GM23338 (cell line): ENCODE results near the gene TWIST2. TPM values are rescaled to one million over a fixed set of nuclear protein-coding genes. Genes with fewer than 3 reads are reported as not detected.

ENCODE experiments used
- ATAC-seq: fragments of 200-7000 bp; cut with Tn5 transposase; 3 replicates; pipeline ENCODE4 v1.9.1; 2020
- DNase-seq: peaks from one replicate; pipeline ENCODE4 v3.0.0-alpha.2; 2015; ENCODE audit warnings: low spot score
- H2AFZ ChIP-seq: fragments of 200-600 bp; sonication (generic); 2 replicates; pipeline ENCODE4 v1.8.0; 2016; ENCODE audit warnings: antibody characterized with exemption, mild to moderate bottlenecking, moderate library complexity
- H3F3A ChIP-seq: fragments of 200-600 bp; sonication (generic); replicated peaks from 2 replicates; pipeline ENCODE4 v1.8.0; 2017; ENCODE audit warnings: antibody characterized with exemption, mixed run types, low read depth
- H3K27ac ChIP-seq: fragments of 200-600 bp; sonication (generic); 2 replicates; pipeline ENCODE4 v1.6.1; 2016; ENCODE audit warnings: low read depth
- H3K27me3 ChIP-seq: fragments of 200-600 bp; sonication (generic); 2 replicates; pipeline ENCODE4 v1.8.0; 2016; ENCODE audit warnings: mild to moderate bottlenecking, mixed run types, moderate library complexity; ENCODE audit not compliant: insufficient read depth
- H3K36me3 ChIP-seq: fragments of 200-600 bp; sonication (generic); 2 replicates; pipeline ENCODE4 v1.8.0; 2016; ENCODE audit warnings: mild to moderate bottlenecking; ENCODE audit not compliant: insufficient read depth
- H3K4me1 ChIP-seq: fragments of 200-600 bp; sonication (generic); 2 replicates; pipeline ENCODE4 v1.8.0; 2016; ENCODE audit warnings: mild to moderate bottlenecking, moderate library complexity; ENCODE audit not compliant: insufficient read depth
- H3K4me2 ChIP-seq: fragments of 200-600 bp; sonication (generic); 2 replicates; pipeline ENCODE4 v1.7.1; 2017; ENCODE audit warnings: mixed run types
- H3K4me3 ChIP-seq: fragments of 200-600 bp; sonication (generic); 2 replicates; pipeline ENCODE4 v1.6.1; 2016; ENCODE audit warnings: mixed run types
- H3K79me2 ChIP-seq: fragments of 200-600 bp; sonication (generic); replicated peaks from 2 replicates; pipeline ENCODE4 v1.8.0; 2017; ENCODE audit warnings: mild to moderate bottlenecking; ENCODE audit not compliant: insufficient read depth
- H3K9me2 ChIP-seq: fragments of 200-600 bp; sonication (generic); 2 replicates; pipeline ENCODE4 v1.8.0; 2017; ENCODE audit not compliant: insufficient read depth
- H4K20me1 ChIP-seq: fragments of 200-600 bp; sonication (generic); replicated peaks from 2 replicates; pipeline ENCODE4 v1.8.0; 2017; ENCODE audit warnings: mild to moderate bottlenecking; ENCODE audit not compliant: insufficient read depth
- H3K27ac Mint-ChIP-seq: 2 replicates; pipeline ENCODE4 v1.8.0; 2020; ENCODE audit warnings: inconsistent platforms, mild to moderate bottlenecking, moderate library complexity, mixed read lengths
- H3K27me3 Mint-ChIP-seq: 3 replicates; pipeline ENCODE4 v1.8.0; 2022; ENCODE audit warnings: low read depth, mild to moderate bottlenecking, moderate library complexity, mixed read lengths, inconsistent platforms; ENCODE audit not compliant: insufficient read depth, poor library complexity
- H3K36me3 Mint-ChIP-seq: 3 replicates; pipeline ENCODE4 v1.8.0; 2021; ENCODE audit warnings: low read depth, mild to moderate bottlenecking, inconsistent platforms, moderate library complexity, mixed read lengths
- H3K4me1 Mint-ChIP-seq: 3 replicates; pipeline ENCODE4 v1.8.0; 2020; ENCODE audit warnings: mild to moderate bottlenecking, inconsistent platforms, mixed read lengths
- H3K4me3 Mint-ChIP-seq: 3 replicates; pipeline ENCODE4 v1.8.0; 2021; ENCODE audit warnings: moderate library complexity, mild to moderate bottlenecking, inconsistent platforms, mixed read lengths
- H3K9me3 Mint-ChIP-seq: 3 replicates; pipeline ENCODE4 v1.8.0; 2020; ENCODE audit warnings: moderate library complexity, mild to moderate bottlenecking, inconsistent platforms, mixed read lengths
- CREB1 ChIP-seq: fragments of 250-450 bp; sonication (Bioruptor Pico); IDR thresholded peaks from 2 replicates; pipeline ENCODE4 v1.5.0; 2020; ENCODE audit warnings: low read depth, mild to moderate bottlenecking, moderate library complexity
- EZH2phosphoT487 ChIP-seq: fragments of 200-600 bp; sonication (generic); IDR thresholded peaks from one replicate; pipeline ENCODE4 v1.8.1; 2018; ENCODE audit warnings: antibody characterized with exemption; ENCODE audit not compliant: unreplicated experiment
- JUNB ChIP-seq: IDR thresholded peaks from one replicate; pipeline ENCODE4 v1.6.1; 2016; ENCODE audit warnings: antibody characterized with exemption; ENCODE audit not compliant: unreplicated experiment
- NANOG ChIP-seq: IDR thresholded peaks from 2 replicates; pipeline ENCODE4 v1.6.1; 2016; ENCODE audit warnings: antibody characterized with exemption, borderline replicate concordance
- POLR2AphosphoS5 ChIP-seq: IDR thresholded peaks from 2 replicates; pipeline ENCODE4 v1.6.1; 2016; ENCODE audit warnings: antibody characterized with exemption, low read depth
- REST ChIP-seq: IDR thresholded peaks from one replicate; pipeline ENCODE4 v1.6.1; 2018; ENCODE audit warnings: antibody characterized with exemption; ENCODE audit not compliant: unreplicated experiment
- STAT1 ChIP-seq: IDR thresholded peaks from one replicate; pipeline ENCODE4 v1.6.1; 2016; ENCODE audit warnings: antibody characterized with exemption; ENCODE audit not compliant: unreplicated experiment
- ZNF114 ChIP-seq: fragments of 250-450 bp; sonication (Bioruptor Pico); IDR thresholded peaks from 2 replicates; pipeline ENCODE4 v1.5.0; 2020; ENCODE audit warnings: mild to moderate bottlenecking, moderate library complexity
- ZNF331 ChIP-seq: fragments of 250-450 bp; sonication (Bioruptor Pico); IDR thresholded peaks from 2 replicates; pipeline ENCODE4 v1.5.0; 2020; ENCODE audit warnings: low read depth, mild to moderate bottlenecking, moderate library complexity
- polyA plus RNA-seq: library from polyadenylated mRNA; unstranded; fragments of >200 nt; fragmentation: Nextera tagmentation; extraction: Ambion mirVana; gene quantifications from 2 replicates; pipeline ENCODE4 v1.2.1, GENCODE V29; 2016
- total RNA-seq: library from RNA; depleted of rRNA; stranded (reverse); fragments of >200 nt; shearing (Covaris generic); gene quantifications from 2 replicates; pipeline ENCODE4 v1.2.3, GENCODE V29; 2014
- TF ChIP-seq, protein P1 (sequence below): IDR thresholded peaks from 2 replicates; pipeline ENCODE4 v1.6.1; 2016; ENCODE audit warnings: antibody characterized with exemption
- TF ChIP-seq, protein P2 (sequence below): fragments of 250-450 bp; sonication (Bioruptor Pico); IDR thresholded peaks from 2 replicates; pipeline ENCODE4 v1.5.0; 2020; ENCODE audit warnings: mild to moderate bottlenecking, moderate library complexity

The TWIST2 gene
- total and polyA plus RNA-seq, 2 experiments from 2014 or later, result 7.0 to 12.5 TPM

- H3K4me3 Mint-ChIP-seq, result no peak overlapping the region
- H3K36me3 ChIP-seq, result no peaks in the 10 kb centered on the region
- H3K36me3 Mint-ChIP-seq, result no peaks in the 10 kb centered on the region
- H3K4me3 ChIP-seq, result no peak overlapping the region
- H3K4me1 Mint-ChIP-seq, result peaks cover 6% of the 10 kb centered on the region; the same call in 1 of the 3 replicates
- peaks cover 8% of the 10 kb centered on the region; the same call in 2 of the 3 replicates for H3K9me3 Mint-ChIP-seq
- H3K27me3 ChIP-seq, result no peaks in the 10 kb centered on the region
- H3K27ac ChIP-seq, result no peak overlapping the region
- no peak overlapping the region for H3K27ac Mint-ChIP-seq
- H3K9me2 ChIP-seq, result no peaks in the 10 kb centered on the region
- DNase-seq, result no peak
- no peaks in the 10 kb centered on the region for H4K20me1 ChIP-seq
- TF ChIP-seq POLR2AphosphoS5 (no peak), EZH2phosphoT487 (no peak), CREB1 (no peak), ZNF114 (no peak), JUNB (no peak), REST (no peak), STAT1 (no peak)
- TF ChIP-seq, protein P1, sequence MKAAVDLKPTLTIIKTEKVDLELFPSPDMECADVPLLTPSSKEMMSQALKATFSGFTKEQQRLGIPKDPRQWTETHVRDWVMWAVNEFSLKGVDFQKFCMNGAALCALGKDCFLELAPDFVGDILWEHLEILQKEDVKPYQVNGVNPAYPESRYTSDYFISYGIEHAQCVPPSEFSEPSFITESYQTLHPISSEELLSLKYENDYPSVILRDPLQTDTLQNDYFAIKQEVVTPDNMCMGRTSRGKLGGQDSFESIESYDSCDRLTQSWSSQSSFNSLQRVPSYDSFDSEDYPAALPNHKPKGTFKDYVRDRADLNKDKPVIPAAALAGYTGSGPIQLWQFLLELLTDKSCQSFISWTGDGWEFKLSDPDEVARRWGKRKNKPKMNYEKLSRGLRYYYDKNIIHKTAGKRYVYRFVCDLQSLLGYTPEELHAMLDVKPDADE, result no peak
- H3K4me1 ChIP-seq, result no peaks in the 10 kb centered on the region
- peaks cover 9% of the 10 kb centered on the region for H3K27me3 Mint-ChIP-seq
- no peak overlapping the region for H3K4me2 ChIP-seq
- H2AFZ ChIP-seq, result no peak overlapping the region
- H3F3A ChIP-seq, result no peaks in the 10 kb centered on the region
- ATAC-seq, result no peak
- H3K79me2 ChIP-seq, result no peaks in the 10 kb centered on the region
These were observed 101.9 kb downstream of the TWIST2 start for GRCh38 chr2:238949710-238950345.

- Histone ChIP-seq H3K36me3 (no peaks in the 10 kb centered on the region), H3F3A (no peaks in the 10 kb centered on the region), H3K9me2 (no peaks in the 10 kb centered on the region), H3K27me3 (no peaks in the 10 kb centered on the region), H4K20me1 (no peaks in the 10 kb centered on the region), H2AFZ (no peak overlapping the region), H3K27ac (no peak overlapping the region), H3K4me2 (no peak overlapping the region), H3K4me1 (no peaks in the 10 kb centered on the region), H3K4me3 (no peak overlapping the region), H3K79me2 (no peaks in the 10 kb centered on the region)
- Mint-ChIP-seq H3K27ac (no peak overlapping the region), H3K9me3 (peaks cover 8% of the 10 kb centered on the region; the same call in 2 of the 3 replicates), H3K27me3 (peaks cover 9% of the 10 kb centered on the region), H3K36me3 (no peaks in the 10 kb centered on the region), H3K4me3 (no peak overlapping the region), H3K4me1 (peaks cover 6% of the 10 kb centered on the region; the same call in 1 of the 3 replicates)
- DNase-seq (no peak), ATAC-seq (no peak)
- TF ChIP-seq ZNF331 (CRISPR knock-in tag) (no peak), NANOG (no peak), CREB1 (no peak)
- TF ChIP-seq, protein P2, sequence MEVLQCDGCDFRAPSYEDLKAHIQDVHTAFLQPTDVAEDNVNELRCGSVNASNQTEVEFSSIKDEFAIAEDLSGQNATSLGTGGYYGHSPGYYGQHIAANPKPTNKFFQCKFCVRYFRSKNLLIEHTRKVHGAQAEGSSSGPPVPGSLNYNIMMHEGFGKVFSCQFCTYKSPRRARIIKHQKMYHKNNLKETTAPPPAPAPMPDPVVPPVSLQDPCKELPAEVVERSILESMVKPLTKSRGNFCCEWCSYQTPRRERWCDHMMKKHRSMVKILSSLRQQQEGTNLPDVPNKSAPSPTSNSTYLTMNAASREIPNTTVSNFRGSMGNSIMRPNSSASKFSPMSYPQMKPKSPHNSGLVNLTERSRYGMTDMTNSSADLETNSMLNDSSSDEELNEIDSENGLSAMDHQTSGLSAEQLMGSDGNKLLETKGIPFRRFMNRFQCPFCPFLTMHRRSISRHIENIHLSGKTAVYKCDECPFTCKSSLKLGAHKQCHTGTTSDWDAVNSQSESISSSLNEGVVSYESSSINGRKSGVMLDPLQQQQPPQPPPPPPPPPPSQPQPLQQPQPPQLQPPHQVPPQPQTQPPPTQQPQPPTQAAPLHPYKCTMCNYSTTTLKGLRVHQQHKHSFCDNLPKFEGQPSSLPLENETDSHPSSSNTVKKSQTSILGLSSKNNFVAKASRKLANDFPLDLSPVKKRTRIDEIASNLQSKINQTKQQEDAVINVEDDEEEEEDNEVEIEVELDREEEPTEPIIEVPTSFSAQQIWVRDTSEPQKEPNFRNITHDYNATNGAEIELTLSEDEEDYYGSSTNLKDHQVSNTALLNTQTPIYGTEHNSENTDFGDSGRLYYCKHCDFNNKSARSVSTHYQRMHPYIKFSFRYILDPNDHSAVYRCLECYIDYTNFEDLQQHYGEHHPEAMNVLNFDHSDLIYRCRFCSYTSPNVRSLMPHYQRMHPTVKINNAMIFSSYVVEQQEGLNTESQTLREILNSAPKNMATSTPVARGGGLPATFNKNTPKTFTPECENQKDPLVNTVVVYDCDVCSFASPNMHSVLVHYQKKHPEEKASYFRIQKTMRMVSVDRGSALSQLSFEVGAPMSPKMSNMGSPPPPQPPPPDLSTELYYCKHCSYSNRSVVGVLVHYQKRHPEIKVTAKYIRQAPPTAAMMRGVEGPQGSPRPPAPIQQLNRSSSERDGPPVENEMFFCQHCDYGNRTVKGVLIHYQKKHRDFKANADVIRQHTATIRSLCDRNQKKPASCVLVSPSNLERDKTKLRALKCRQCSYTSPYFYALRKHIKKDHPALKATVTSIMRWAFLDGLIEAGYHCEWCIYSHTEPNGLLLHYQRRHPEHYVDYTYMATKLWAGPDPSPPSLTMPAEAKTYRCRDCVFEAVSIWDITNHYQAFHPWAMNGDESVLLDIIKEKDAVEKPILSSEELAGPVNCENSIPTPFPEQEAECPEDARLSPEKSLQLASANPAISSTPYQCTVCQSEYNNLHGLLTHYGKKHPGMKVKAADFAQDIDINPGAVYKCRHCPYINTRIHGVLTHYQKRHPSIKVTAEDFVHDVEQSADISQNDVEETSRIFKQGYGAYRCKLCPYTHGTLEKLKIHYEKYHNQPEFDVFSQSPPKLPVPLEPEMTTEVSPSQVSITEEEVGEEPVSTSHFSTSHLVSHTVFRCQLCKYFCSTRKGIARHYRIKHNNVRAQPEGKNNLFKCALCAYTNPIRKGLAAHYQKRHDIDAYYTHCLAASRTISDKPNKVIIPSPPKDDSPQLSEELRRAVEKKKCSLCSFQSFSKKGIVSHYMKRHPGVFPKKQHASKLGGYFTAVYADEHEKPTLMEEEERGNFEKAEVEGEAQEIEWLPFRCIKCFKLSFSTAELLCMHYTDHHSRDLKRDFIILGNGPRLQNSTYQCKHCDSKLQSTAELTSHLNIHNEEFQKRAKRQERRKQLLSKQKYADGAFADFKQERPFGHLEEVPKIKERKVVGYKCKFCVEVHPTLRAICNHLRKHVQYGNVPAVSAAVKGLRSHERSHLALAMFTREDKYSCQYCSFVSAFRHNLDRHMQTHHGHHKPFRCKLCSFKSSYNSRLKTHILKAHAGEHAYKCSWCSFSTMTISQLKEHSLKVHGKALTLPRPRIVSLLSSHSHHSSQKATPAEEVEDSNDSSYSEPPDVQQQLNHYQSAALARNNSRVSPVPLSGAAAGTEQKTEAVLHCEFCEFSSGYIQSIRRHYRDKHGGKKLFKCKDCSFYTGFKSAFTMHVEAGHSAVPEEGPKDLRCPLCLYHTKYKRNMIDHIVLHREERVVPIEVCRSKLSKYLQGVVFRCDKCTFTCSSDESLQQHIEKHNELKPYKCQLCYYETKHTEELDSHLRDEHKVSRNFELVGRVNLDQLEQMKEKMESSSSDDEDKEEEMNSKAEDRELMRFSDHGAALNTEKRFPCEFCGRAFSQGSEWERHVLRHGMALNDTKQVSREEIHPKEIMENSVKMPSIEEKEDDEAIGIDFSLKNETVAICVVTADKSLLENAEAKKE (CRISPR knock-in tag), result no peak
These were observed 102.7 kb downstream of the TWIST2 start for GRCh38 chr2:238950551-238950950.
